Omental fat pad (tissue), 4 donors: Measurements from ENCODE around the gene TRAF3IP3. TPM values are rescaled to one million over a fixed set of nuclear protein-coding genes. Genes with fewer than 3 reads are reported as not detected.

Experiments
- ATAC-seq: fragments of 150-250 bp; one replicate; pipeline ENCODE4 v1.9.1; 2016; ENCODE audit warnings: mild to moderate bottlenecking, moderate library complexity; ENCODE audit not compliant: low FRiP score
- DNase-seq: peaks from one replicate; pipeline ENCODE4 v3.0.0-alpha.2; 2019; ENCODE audit warnings: low spot score
- total RNA-seq, 4 donors: library from RNA; depleted of rRNA; stranded (reverse); fragments of >200 nt; gene quantifications; one replicate each; pipeline ENCODE4 v1.1.0, GENCODE V29; 2016
- TF ChIP-seq, protein P1 (sequence below), 3 donors: fragments of 450-650 bp; IDR thresholded peaks; one replicate each; pipeline ENCODE4 v1.5.1; 2016 to 2017; ENCODE audit warnings: antibody characterized with exemption in 3 of 3, mild to moderate bottlenecking in 3 of 3, moderate library complexity in 2 of 3

The TRAF3IP3 gene, protein sequence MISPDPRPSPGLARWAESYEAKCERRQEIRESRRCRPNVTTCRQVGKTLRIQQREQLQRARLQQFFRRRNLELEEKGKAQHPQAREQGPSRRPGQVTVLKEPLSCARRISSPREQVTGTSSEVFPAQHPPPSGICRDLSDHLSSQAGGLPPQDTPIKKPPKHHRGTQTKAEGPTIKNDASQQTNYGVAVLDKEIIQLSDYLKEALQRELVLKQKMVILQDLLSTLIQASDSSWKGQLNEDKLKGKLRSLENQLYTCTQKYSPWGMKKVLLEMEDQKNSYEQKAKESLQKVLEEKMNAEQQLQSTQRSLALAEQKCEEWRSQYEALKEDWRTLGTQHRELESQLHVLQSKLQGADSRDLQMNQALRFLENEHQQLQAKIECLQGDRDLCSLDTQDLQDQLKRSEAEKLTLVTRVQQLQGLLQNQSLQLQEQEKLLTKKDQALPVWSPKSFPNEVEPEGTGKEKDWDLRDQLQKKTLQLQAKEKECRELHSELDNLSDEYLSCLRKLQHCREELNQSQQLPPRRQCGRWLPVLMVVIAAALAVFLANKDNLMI
- 1 to 10 TPM; 2.5 to 9.0 (median 3.6) TPM for total RNA-seq

DNA sequence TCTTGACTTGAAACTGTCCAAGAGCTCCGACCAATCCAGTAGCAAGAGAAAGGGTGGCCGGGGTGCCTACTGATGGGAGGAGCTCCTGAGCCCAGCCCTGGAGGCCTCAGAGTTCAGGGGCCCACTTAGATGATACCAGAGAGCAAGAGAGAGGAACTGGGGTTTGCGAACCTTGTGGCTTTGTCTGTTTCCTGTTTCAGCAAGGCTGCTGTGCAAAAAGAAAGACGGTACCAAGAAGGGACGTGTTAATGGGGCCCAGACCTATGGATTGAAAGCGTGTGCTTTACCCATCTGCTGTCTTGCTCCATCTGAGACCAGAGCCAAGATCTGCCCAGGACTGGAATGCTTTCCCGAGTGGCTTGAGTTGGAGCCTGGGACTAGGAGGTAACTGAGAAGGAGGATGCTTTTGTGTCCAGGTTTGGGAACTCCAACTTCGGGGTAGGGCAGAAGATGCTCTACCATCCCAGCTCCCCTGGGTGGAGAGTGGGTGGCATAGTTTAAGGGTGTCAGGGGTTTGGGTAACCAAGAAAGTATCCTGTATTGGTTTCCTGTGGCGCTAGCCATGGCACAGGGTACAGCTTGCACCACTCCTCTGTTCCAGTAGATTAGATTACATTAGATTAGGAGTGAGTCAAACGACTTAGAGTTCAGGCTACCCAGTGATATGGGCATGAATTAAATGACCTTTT is at the start of gene TRAF3IP3:
Gene TRAF3IP3 (plus strand): TSS at position 128 of the 689 bp plus-strand sequence. CDS start 3,987 bp downstream, outside the sequence.
- DNase-seq (no peak), ATAC-seq (no peak)

DNA sequence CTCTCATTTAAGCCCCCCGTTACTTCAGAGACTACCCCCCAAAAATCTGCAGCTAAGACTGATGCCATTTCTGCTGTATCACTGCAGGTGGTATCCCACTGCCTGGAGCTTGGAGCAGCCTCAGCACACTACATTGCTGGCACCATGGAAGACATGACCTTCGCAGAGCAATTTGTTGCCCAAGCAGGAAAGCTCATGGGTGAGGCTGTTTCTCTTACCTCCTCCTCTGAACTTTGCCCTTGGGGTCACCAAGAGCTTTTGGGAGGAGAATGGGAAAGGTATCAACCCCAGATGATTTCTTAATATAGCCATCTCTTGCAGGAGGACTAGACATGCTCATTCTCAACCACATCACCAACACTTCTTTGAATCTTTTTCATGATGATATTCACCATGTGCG is 49.2 kb upstream of the TRAF3IP3 start:
- no peak for ATAC-seq
- no peak for DNase-seq
- TF ChIP-seq, protein P1, sequence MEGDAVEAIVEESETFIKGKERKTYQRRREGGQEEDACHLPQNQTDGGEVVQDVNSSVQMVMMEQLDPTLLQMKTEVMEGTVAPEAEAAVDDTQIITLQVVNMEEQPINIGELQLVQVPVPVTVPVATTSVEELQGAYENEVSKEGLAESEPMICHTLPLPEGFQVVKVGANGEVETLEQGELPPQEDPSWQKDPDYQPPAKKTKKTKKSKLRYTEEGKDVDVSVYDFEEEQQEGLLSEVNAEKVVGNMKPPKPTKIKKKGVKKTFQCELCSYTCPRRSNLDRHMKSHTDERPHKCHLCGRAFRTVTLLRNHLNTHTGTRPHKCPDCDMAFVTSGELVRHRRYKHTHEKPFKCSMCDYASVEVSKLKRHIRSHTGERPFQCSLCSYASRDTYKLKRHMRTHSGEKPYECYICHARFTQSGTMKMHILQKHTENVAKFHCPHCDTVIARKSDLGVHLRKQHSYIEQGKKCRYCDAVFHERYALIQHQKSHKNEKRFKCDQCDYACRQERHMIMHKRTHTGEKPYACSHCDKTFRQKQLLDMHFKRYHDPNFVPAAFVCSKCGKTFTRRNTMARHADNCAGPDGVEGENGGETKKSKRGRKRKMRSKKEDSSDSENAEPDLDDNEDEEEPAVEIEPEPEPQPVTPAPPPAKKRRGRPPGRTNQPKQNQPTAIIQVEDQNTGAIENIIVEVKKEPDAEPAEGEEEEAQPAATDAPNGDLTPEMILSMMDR (IDR thresholded peaks at IDR 0.05): no peak

More for the DNA sequence above, at the start of gene TRAF3IP3:
- TF ChIP-seq, protein P1 (IDR thresholded peaks at IDR 0.05): no peak

DNA sequence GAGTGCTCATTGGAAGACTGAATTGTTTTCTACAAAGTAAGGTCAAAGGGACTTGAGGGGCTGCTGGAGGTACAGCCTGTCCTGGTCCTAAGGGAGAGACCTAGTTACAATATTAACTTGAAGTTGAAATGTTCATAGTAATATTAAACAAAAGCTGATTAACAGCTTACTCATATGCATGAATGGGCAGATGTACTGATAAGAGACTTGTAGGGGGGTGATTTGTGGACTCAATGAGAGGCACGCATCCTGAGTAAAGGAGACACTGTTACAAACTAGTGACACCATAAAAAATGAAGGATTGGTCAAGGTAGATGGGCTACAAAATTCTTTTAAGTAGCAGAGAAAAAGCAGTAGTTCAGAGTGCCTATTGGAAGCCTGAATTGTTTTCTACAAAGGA is 48.5 kb upstream of the TRAF3IP3 start:
- TF ChIP-seq, protein P1 (IDR thresholded peaks at IDR 0.05): no peak
- no peak for ATAC-seq

DNA sequence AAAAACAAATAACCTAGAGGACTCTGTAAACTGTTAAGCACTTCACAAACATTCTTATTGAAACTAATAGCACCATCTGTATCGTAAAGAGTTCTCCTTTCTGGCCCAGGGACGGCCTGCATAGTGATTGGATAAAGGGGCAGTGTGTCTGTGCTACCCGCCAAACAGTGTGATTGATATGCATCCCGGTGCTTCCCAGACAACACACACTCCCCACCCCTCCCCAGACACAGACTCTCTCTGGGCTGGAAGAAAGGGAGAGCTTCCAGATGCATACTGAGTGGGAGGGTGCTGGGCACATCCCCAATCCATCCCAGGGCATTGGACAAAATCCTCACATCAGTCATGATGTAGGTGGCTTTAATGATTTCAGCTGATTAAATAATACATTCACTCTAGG is 47.6 kb upstream of the TRAF3IP3 start:
- ATAC-seq: no peak
- TF ChIP-seq, protein P1 (IDR thresholded peaks at IDR 0.05): no peak
- no peak for DNase-seq

More for the DNA sequence above, 48.5 kb upstream of the TRAF3IP3 start:
- no peak for DNase-seq

DNA sequence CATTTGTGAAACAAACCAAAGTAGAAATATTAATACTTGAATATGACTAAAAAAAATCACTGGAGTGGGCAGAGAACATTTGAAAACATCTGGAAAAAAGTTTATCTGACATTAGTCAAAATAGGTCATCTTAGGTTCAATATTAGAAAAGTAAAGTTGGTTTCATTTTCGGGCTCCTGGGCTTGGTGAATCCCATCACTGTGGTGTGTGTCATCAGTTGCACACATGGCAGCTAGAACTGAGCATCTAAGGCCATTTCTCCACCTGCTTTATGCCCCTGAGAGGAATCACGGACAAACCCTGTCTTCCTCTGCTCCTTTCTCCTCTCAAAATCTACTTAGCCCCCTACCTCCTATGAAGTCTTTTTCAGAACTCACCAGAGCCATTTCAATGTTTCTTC is 45.8 kb upstream of the TRAF3IP3 start:
- TF ChIP-seq, protein P1 (IDR thresholded peaks at IDR 0.05): no peak
- ATAC-seq: no peak

DNA sequence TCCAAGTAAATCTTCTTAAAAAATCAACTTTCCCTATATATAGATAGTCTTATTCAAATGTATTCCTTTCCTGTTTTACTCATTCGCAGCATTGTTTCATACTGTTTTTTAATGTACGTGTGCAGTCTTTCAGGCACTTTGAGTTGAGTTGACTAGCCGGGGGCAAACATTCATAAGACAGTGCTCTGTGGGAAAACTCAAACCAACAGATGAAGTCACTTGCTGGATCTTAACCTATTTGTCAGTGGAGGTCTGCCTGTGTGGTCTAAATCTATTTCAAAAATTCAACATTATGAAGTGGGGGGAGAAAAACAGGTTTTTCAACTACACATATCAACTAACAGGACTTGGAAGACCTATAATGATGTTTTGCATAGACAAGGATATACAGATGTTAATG is 45.0 kb upstream of the TRAF3IP3 start:
- DNase-seq (no peak), ATAC-seq (no peak)
- TF ChIP-seq, protein P1 (IDR thresholded peaks at IDR 0.05): no peak

More for the DNA sequence above, 45.8 kb upstream of the TRAF3IP3 start:
- DNase-seq: no peak
